Uterus (tissue), 2 donors: ENCODE measurements around the gene UBE2E1.

Experiments used
- POLR2A ChIP-seq, 2 donors: fragments of 450-650 bp; IDR thresholded peaks; one replicate each; pipeline ENCODE4 v1.6.1; 2016; ENCODE audit warnings: antibody characterized with exemption in 2 of 2, mild to moderate bottlenecking in 1 of 2, moderate library complexity in 1 of 2
- TF ChIP-seq, protein P1 (sequence below), 4 experiments: fragments of 200-600 bp in 2 of 4; fragments of 450-650 bp in 2 of 4; sonication (generic) in 2 of 4; IDR thresholded peaks; one replicate each; pipeline ENCODE4 v1.5.1; 2016 to 2019; ENCODE audit warnings: antibody characterized with exemption in 4 of 4, mild to moderate bottlenecking in 2 of 4, moderate library complexity in 1 of 4

DNA sequence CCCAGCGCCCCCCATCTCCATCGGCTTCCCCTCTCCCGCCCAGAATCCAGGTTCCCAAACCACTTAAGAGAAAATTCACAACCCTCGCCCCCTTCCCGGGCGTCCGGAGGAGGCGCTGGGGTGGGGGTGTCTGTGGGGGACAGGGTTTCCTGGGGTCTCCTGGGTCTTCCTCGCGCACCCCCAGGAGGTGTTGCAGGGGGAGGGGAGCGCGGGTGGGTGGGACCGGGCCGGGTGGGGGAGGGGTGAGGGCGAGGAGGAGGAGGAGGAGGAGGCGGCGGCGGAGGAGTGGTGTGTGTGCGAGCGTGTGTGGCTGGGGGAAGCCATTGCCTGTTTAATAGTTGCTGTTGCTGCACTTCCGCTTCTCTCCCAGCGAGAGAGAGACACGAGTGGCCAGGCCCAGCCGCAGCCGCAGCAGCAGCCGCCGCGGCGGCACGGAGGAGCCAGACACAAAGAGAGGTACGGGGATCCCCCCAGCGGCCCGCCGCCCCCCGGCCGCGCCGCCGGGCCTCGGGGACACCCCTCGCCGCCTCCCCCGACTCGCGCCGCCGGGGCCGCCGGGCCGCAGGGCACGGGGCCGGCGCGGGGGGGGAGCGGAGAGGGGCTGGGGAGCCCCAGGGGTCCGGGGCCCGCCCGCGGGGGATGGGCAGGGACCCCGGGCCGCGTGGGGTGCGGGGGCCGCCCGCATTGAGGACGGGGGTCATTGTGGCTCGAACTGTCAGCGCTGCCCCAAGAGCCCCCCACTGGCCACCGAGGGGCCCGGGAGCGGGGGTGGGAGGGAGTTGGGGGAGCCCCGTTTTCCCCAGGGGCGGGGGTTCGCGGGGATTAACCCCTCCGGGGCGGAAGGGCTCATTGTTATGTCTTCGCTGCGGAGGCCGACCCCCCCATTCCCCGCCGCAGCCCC lies at the start of gene UBE2E1:
- TF ChIP-seq, protein P1, sequence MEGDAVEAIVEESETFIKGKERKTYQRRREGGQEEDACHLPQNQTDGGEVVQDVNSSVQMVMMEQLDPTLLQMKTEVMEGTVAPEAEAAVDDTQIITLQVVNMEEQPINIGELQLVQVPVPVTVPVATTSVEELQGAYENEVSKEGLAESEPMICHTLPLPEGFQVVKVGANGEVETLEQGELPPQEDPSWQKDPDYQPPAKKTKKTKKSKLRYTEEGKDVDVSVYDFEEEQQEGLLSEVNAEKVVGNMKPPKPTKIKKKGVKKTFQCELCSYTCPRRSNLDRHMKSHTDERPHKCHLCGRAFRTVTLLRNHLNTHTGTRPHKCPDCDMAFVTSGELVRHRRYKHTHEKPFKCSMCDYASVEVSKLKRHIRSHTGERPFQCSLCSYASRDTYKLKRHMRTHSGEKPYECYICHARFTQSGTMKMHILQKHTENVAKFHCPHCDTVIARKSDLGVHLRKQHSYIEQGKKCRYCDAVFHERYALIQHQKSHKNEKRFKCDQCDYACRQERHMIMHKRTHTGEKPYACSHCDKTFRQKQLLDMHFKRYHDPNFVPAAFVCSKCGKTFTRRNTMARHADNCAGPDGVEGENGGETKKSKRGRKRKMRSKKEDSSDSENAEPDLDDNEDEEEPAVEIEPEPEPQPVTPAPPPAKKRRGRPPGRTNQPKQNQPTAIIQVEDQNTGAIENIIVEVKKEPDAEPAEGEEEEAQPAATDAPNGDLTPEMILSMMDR (IDR thresholded peaks at IDR 0.05) = no peak
- TF ChIP-seq POLR2A (IDR thresholded peaks at IDR 0.05) = peak in 1 of 2 donors; percentile 22
